Measurements from ENCODE around the gene BABAM2. TPM values are rescaled to one million over a fixed set of nuclear protein-coding genes. Genes with fewer than 3 reads are reported as not detected.

BABAM2 gene
- total and polyA plus RNA-seq, 7 donors, result 22.9 to 52.3 (median 25.2) TPM

GRCh38 chr2:28280619-28281018 lies 390.1 kb downstream of the BABAM2 start:
- Histone ChIP-seq H3K36me3 (no peaks in the 10 kb centered on the region), H3K4me3 (no peak overlapping the region), H3K9me3 (no peaks in the 10 kb centered on the region), H3K27me3 (no peaks in the 10 kb centered on the region), H3K4me1 (peaks cover 0 to 18% (median 12%) of the 10 kb centered on the region in 4 donors), H3K27ac (no peak overlapping the region)
- TF ChIP-seq CTCF (IDR thresholded peaks at IDR 0.05), result no peak
- TF ChIP-seq POLR2A (IDR thresholded peaks at IDR 0.05), result no peak
- no peak for TF ChIP-seq POLR2AphosphoS5 (IDR thresholded peaks at IDR 0.05)
- TF ChIP-seq EP300 (IDR thresholded peaks at IDR 0.05), result no peak
- no peak for DNase-seq
- intact Hi-C loops (cut with DNase I), result no loop called here
- 63 to 87% methylated on average over 4 of the region's 4 CpGs for whole genome bisulfite sequencing, 2 donors

GRCh38 chr2:28281739-28282138 lies 391.2 kb downstream of the BABAM2 start:
- no peaks in the 10 kb centered on the region for H3K27me3 ChIP-seq
- no peak for TF ChIP-seq POLR2AphosphoS5 (IDR thresholded peaks at IDR 0.05)
- TF ChIP-seq POLR2A (IDR thresholded peaks at IDR 0.05), result no peak
- TF ChIP-seq CTCF (IDR thresholded peaks at IDR 0.05), result no peak
- TF ChIP-seq EP300 (IDR thresholded peaks at IDR 0.05), result no peak
- peaks cover 0 to 6% (median 2%) of the 10 kb centered on the region in 4 donors for H3K4me1 ChIP-seq
- WGBS, 2 donors, result 86 to 96% methylated on average over 1 of the region's 1 CpG
- no peak overlapping the region for H3K27ac ChIP-seq
- no peaks in the 10 kb centered on the region for H3K36me3 ChIP-seq
- no peak overlapping the region for H3K4me3 ChIP-seq
- H3K9me3 ChIP-seq, result no peaks in the 10 kb centered on the region
- no peak for DNase-seq
- intact Hi-C loops (cut with DNase I), result no loop called here

GRCh38 chr2:28282248-28282647 lies 391.7 kb downstream of the BABAM2 start:
- no peaks in the 10 kb centered on the region for H3K27me3 ChIP-seq
- H3K4me3 ChIP-seq, result no peak overlapping the region
- TF ChIP-seq POLR2AphosphoS5 (IDR thresholded peaks at IDR 0.05) (no peak), CTCF (IDR thresholded peaks at IDR 0.05) (no peak), POLR2A (IDR thresholded peaks at IDR 0.05) (no peak), EP300 (IDR thresholded peaks at IDR 0.05) (no peak)
- H3K27ac ChIP-seq, result no peak overlapping the region
- no peaks in the 10 kb centered on the region for H3K9me3 ChIP-seq
- DNase-seq, result no peak
- 86 to 89% methylated on average over 3 of the region's 3 CpGs for WGBS, 2 donors
- intact Hi-C loops (cut with DNase I), result no loop called here
- peaks cover 0 to 6% (median 0%) of the 10 kb centered on the region in 4 donors for H3K4me1 ChIP-seq
- no peaks in the 10 kb centered on the region for H3K36me3 ChIP-seq

- peaks cover 0 to 5% (median 0%) of the 10 kb centered on the region in 4 donors for H3K4me1 ChIP-seq
- H3K4me3 ChIP-seq, result no peak overlapping the region
- no peaks in the 10 kb centered on the region for H3K9me3 ChIP-seq
- no peak for DNase-seq
- intact Hi-C loops (cut with DNase I), result no loop called here
- H3K27ac ChIP-seq, result no peak overlapping the region
- H3K36me3 ChIP-seq, result no peaks in the 10 kb centered on the region
- H3K27me3 ChIP-seq, result no peaks in the 10 kb centered on the region
- no peak for TF ChIP-seq POLR2A (IDR thresholded peaks at IDR 0.05)
- no peak for TF ChIP-seq POLR2AphosphoS5 (IDR thresholded peaks at IDR 0.05)
- no peak for TF ChIP-seq EP300 (IDR thresholded peaks at IDR 0.05)
- TF ChIP-seq CTCF (IDR thresholded peaks at IDR 0.05), result no peak
- WGBS, 2 donors, result 97% methylated on average over 7 of the region's 7 CpGs
Measured at GRCh38 chr2:28282861-28283646, 392.5 kb downstream of the BABAM2 start.

All from sigmoid colon (tissue), 7 donors.